HFFc6 (cell line): ENCODE measurements around the gene LGALS3BP. TPM values are rescaled to one million over a fixed set of nuclear protein-coding genes. Genes with fewer than 3 reads are reported as not detected.
"Not testable (repeated sequence)": the region's sequence is repeated elsewhere in the genome, so short reads cannot be mapped to it uniquely, and the experiment has no call there.

Experiments
- DNase-seq: peaks from one replicate; pipeline ENCODE4 v3.0.0-alpha.2; 2018
- H3K27ac Mint-ChIP-seq: 2 replicates; pipeline ENCODE4 v1.8.0; 2020; ENCODE audit warnings: mild to moderate bottlenecking, mixed read lengths
- H3K27me3 Mint-ChIP-seq: 2 replicates; pipeline ENCODE4 v1.8.0; 2021; ENCODE audit warnings: mild to moderate bottlenecking, moderate library complexity, mixed read lengths; ENCODE audit not compliant: insufficient read depth
- H3K36me3 Mint-ChIP-seq: 2 replicates; pipeline ENCODE4 v1.8.0; 2021; ENCODE audit warnings: low read depth, mixed read lengths
- H3K4me1 Mint-ChIP-seq: 2 replicates; pipeline ENCODE4 v1.8.0; 2020; ENCODE audit warnings: low read depth, mixed read lengths
- H3K4me3 Mint-ChIP-seq: 2 replicates; pipeline ENCODE4 v1.8.0; 2020; ENCODE audit warnings: mild to moderate bottlenecking, moderate library complexity, mixed read lengths
- H3K9me3 Mint-ChIP-seq: 2 replicates; pipeline ENCODE4 v1.8.0; 2020; ENCODE audit warnings: mild to moderate bottlenecking, mixed read lengths
- CTCF ChIP-seq: fragments of 200-600 bp; sonication (generic); IDR thresholded peaks from 2 replicates; pipeline ENCODE4 v1.5.0; 2021; ENCODE audit warnings: antibody characterized with exemption, mild to moderate bottlenecking
- total RNA-seq, 6 experiments: library from RNA; stranded (reverse); fragmentation: NEBNext Ultra II Directional; extraction: Animal tissue kit (Norgen Biotek cat#: 25700); gene quantifications; 2 replicates in 1 of 6; 3 replicates in 5 of 6; pipeline ENCODE4 v1.2.3, GENCODE V29; 2021

LGALS3BP gene
- total RNA-seq, 6 experiments from 2014 or later, result 31.1 to 46.4 (median 43.4) TPM

DNA sequence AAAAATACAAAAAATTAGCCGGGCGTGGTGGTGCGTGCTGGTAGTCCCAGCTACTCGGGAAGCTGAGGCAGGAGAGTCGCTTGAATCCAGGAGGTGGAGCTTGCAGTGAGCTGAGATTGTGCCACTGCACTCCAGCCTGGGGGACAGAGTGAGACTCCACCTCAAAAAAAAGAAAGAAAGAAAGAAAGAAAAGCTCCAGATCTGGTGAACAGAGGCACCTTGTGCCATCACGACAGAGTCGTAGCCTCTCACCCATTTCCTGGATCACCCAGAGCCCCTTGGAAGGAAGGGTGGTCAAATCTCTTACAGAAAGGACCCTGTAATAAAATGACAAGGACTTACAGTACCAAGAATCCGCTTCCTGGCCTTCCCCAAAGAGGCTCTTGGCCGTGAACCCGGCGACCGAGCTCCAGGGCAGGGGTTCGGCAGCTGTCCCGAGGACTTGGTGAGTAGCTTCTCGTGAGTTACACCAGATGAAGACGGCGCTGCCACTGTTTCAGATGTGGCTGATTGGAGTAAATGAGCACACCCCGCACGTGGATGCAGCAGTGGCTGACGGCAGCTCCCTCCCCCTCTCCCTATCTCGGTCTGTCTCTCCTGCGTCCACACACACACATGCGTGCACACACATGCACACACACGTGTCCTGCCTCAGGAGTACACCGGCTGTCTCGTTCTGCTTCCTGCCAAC lies 13.5 kb downstream of the LGALS3BP start:
- DNase-seq, result no peak
- H3K4me3 Mint-ChIP-seq, result no peak overlapping the region
- no peak overlapping the region for H3K27ac Mint-ChIP-seq
- TF ChIP-seq CTCF, result no peak
- peaks cover 19% of the 10 kb centered on the region for H3K4me1 Mint-ChIP-seq
- H3K27me3 Mint-ChIP-seq, result no peaks in the 10 kb centered on the region; the same call in none of the 2 replicates
- no peaks in the 10 kb centered on the region for H3K36me3 Mint-ChIP-seq
- no peaks in the 10 kb centered on the region; the same call in 1 of the 2 replicates for H3K9me3 Mint-ChIP-seq

GRCh38 chr17:78965491-78965924 lies 14.2 kb downstream of the LGALS3BP start:
- Mint-ChIP-seq H3K27ac (no peak overlapping the region), H3K4me1 (peaks cover 20% of the 10 kb centered on the region), H3K4me3 (no peak overlapping the region), H3K9me3 (no peaks in the 10 kb centered on the region; the same call in 1 of the 2 replicates), H3K27me3 (no peaks in the 10 kb centered on the region; the same call in none of the 2 replicates), H3K36me3 (no peaks in the 10 kb centered on the region)
- no peak for DNase-seq
- TF ChIP-seq CTCF, result no peak

DNA sequence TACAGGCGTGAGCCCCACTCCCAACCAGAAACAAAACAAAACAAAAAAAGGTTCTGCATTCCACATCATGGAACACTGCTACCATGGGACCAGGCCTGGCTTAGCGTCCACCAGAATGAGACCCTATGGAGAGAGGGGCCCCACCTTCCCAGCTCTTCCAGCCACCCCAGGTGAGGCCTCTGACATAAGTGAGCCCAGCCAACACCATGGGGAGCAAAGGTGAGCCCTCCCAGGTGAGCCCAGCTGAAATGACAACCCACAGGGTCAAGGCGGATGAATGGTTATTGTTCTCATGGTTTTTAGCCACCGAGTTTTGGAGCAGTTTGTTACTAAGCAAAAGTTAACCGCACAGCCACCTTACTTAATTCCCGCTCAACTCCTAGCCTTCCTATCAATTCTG lies 16.3 kb downstream of the LGALS3BP start:
- Mint-ChIP-seq H3K27ac (no peak overlapping the region), H3K27me3 (no peaks in the 10 kb centered on the region; the same call in none of the 2 replicates), H3K36me3 (no peaks in the 10 kb centered on the region)

GRCh38 chr17:78962984-78963348 lies 16.8 kb downstream of the LGALS3BP start:
- not testable (repeated sequence) for H3K27ac Mint-ChIP-seq, H3K9me3 Mint-ChIP-seq, DNase-seq, H3K36me3 Mint-ChIP-seq, H3K4me3 Mint-ChIP-seq, H3K27me3 Mint-ChIP-seq
- H3K4me1 Mint-ChIP-seq, result peaks cover 30% of the 10 kb centered on the region

More for the DNA sequence above, 16.3 kb downstream of the LGALS3BP start:
- no peaks in the 10 kb centered on the region; the same call in 1 of the 2 replicates for H3K9me3 Mint-ChIP-seq
- H3K4me3 Mint-ChIP-seq, result no peak overlapping the region
- DNase-seq, result no peak
- no peak for TF ChIP-seq CTCF
- H3K4me1 Mint-ChIP-seq, result peaks cover 28% of the 10 kb centered on the region

DNA sequence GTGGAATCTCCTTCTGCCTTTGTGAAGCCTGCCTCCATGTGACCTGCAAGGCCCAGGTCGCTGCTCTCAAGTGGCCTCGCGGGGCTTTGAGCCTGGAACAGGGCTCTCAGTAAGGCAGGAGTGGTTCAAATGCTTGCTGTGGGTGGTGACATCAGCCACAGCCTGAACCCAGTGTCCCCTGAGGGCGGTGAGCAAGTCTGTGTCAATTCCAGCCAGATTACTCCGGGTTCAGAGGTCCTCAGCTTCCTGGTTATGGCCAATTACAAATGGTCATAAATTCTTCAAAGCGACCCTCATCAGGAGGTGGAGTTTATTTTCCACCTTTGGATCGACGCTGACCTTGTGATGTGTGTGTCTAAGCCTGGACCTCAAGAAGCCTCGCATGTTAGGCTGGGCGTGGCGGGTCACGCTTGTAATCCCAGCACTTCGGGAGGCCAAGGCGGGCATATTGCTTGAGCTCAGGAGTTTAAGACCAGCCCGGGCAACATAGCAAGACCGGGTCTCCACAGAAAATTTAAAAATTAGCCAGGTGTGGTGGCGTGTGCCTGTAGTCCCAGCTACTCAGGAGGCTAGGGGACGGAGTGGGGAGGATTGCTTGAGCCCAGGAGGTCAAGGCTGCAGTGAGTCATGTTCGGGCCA lies 17.3 kb downstream of the LGALS3BP start:
- H3K36me3 Mint-ChIP-seq, result no peaks in the 10 kb centered on the region
- no peaks in the 10 kb centered on the region; the same call in none of the 2 replicates for H3K27me3 Mint-ChIP-seq
- H3K9me3 Mint-ChIP-seq, result no peaks in the 10 kb centered on the region; the same call in 1 of the 2 replicates
- no peak overlapping the region for H3K4me3 Mint-ChIP-seq
- TF ChIP-seq CTCF, result no peak
- DNase-seq, result peak; percentile 56
- H3K27ac Mint-ChIP-seq, result peak overlapping the region; percentile 42; the same call in 1 of the 2 replicates
- peaks cover 30% of the 10 kb centered on the region for H3K4me1 Mint-ChIP-seq

DNA sequence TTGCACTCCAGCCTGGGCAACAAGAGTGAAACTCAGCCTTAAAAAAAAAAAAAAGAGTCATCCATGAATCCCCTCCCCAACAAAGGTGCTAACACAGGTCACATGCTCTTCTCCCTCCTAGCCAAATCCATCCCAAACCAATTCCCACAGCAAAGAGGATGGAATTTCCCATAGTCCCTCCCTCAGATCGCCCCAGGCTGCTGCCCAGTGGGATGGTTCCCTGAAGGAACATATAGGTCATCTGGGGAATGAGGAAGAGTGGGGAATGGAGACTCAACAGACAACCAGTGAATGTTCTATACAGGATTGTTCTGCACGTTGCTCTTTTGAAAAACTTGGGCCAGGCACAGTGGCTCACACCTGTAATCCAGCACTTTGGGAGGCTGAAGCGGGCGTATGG lies 18.2 kb downstream of the LGALS3BP start:
- peaks cover 39% of the 10 kb centered on the region for H3K4me1 Mint-ChIP-seq
- no peak for DNase-seq
- no peaks in the 10 kb centered on the region; the same call in none of the 2 replicates for H3K27me3 Mint-ChIP-seq
- no peak overlapping the region for H3K4me3 Mint-ChIP-seq
- no peaks in the 10 kb centered on the region for H3K36me3 Mint-ChIP-seq
- no peaks in the 10 kb centered on the region; the same call in 1 of the 2 replicates for H3K9me3 Mint-ChIP-seq
- H3K27ac Mint-ChIP-seq, result no peak overlapping the region; the same call in 1 of the 2 replicates
- no peak for TF ChIP-seq CTCF
